Cardiac muscle cell (in vitro differentiated cells and primary cell): ENCODE measurements around the gene ARMC3. TPM values are rescaled to one million over a fixed set of nuclear protein-coding genes. Genes with fewer than 3 reads are reported as not detected.
"Not testable (repeated sequence)": the region's sequence is repeated elsewhere in the genome, so short reads cannot be mapped to it uniquely, and the experiment has no call there.

Source experiments
- DNase-seq, 2 donors: peaks; one replicate each; pipeline versions ENCODE4 v3.0.0 to v3.0.0-alpha.2; 2010 to 2017; ENCODE audit warnings: low read depth in 1 of 2, low spot score in 1 of 2
- H3K27ac ChIP-seq: fragments of 200-600 bp; sonication (generic); 2 replicates; pipeline ENCODE4 v1.5.1; 2016
- H3K27me3 ChIP-seq: fragments of 200-600 bp; sonication (generic); 2 replicates; pipeline ENCODE4 v1.6.0; 2016; ENCODE audit warnings: control low read depth
- H3K36me3 ChIP-seq: fragments of 200-600 bp; sonication (generic); 2 replicates; pipeline ENCODE4 v1.5.1; 2016; ENCODE audit warnings: control low read depth
- H3K4me1 ChIP-seq: fragments of 200-600 bp; sonication (generic); 2 replicates; pipeline ENCODE4 v1.8.1; 2017; ENCODE audit warnings: low read depth, mild to moderate bottlenecking, mixed run types
- H3K4me3 ChIP-seq: fragments of 200-600 bp; sonication (generic); 2 replicates; pipeline ENCODE4 v1.5.1; 2016; ENCODE audit warnings: mild to moderate bottlenecking
- H3K9me3 ChIP-seq: fragments of 200-600 bp; sonication (generic); 2 replicates; pipeline ENCODE4 v1.5.1; 2017; ENCODE audit warnings: low read depth, mild to moderate bottlenecking, control low read depth
- polyA plus RNA-seq: library from polyadenylated mRNA; unstranded; fragments of >200 nt; fragmentation: Nextera tagmentation; extraction: Ambion mirVana; gene quantifications from 2 replicates; pipeline ENCODE4 v1.2.1, GENCODE V29; 2016
- total RNA-seq: library from RNA; depleted of rRNA; stranded (reverse); fragments of >200 nt; gene quantifications from 2 replicates; pipeline ENCODE4 v1.2.3, GENCODE V29; 2016
- TF ChIP-seq, protein P1 (sequence below): IDR thresholded peaks from 2 replicates; pipeline ENCODE4 v1.5.1; 2012; ENCODE audit warnings: low read depth, mild to moderate bottlenecking, low read length

The ARMC3 gene
- total and polyA plus RNA-seq, 2 experiments from 2014 or later: not detected

DNA sequence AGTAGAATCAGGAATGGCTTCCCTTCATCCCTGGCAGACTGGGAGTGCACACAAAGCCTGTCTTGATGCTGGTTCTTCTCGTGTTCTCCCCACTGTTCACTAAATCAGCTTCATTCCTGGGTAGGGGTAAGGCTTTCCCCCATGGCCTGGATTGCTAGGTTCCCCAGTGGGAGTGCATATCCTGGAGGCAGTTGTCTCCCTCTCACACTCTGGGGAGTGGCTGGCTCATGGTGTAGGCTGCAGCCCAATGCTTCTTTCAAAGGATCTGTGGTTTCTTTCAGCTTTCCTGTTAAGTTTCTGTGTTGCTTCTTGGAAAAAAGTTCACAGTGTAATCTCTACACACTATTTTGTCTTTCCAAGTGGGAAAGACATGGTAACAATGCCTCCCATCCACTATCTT, 32.6 kb upstream of the ARMC3 start:
- H3K27ac ChIP-seq: no peak overlapping the region
- no peak for DNase-seq
- TF ChIP-seq, protein P1, sequence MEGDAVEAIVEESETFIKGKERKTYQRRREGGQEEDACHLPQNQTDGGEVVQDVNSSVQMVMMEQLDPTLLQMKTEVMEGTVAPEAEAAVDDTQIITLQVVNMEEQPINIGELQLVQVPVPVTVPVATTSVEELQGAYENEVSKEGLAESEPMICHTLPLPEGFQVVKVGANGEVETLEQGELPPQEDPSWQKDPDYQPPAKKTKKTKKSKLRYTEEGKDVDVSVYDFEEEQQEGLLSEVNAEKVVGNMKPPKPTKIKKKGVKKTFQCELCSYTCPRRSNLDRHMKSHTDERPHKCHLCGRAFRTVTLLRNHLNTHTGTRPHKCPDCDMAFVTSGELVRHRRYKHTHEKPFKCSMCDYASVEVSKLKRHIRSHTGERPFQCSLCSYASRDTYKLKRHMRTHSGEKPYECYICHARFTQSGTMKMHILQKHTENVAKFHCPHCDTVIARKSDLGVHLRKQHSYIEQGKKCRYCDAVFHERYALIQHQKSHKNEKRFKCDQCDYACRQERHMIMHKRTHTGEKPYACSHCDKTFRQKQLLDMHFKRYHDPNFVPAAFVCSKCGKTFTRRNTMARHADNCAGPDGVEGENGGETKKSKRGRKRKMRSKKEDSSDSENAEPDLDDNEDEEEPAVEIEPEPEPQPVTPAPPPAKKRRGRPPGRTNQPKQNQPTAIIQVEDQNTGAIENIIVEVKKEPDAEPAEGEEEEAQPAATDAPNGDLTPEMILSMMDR: no peak
- no peak overlapping the region for H3K4me3 ChIP-seq
- H3K36me3 ChIP-seq: no peaks in the 10 kb centered on the region
- no peaks in the 10 kb centered on the region for H3K4me1 ChIP-seq
- no peaks in the 10 kb centered on the region for H3K9me3 ChIP-seq
- no peaks in the 10 kb centered on the region for H3K27me3 ChIP-seq

DNA sequence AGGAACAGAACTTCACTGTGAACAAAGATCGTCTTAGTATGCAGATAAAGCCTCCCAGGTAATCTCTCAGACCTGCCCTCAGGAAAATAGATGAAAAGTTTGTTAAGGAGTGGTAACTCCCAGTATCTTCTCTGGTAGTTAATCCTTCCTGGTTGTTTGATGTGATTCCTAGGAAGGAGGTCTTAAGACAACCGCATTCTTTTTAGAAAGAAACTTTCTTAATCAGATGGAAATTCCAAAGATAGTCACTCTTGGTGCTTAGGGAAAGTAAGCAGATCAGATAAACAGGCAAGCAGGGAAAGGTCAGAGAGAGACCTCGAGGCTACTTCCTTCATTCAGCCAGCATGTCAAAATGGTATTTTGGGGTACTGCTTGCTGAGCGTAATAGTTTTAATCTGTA, 30.5 kb upstream of the ARMC3 start:
- Histone ChIP-seq H3K36me3 (no peaks in the 10 kb centered on the region), H3K4me1 (no peaks in the 10 kb centered on the region), H3K9me3 (no peaks in the 10 kb centered on the region), H3K27ac (no peak overlapping the region), H3K4me3 (no peak overlapping the region), H3K27me3 (no peaks in the 10 kb centered on the region)
- TF ChIP-seq, protein P1: no peak
- no peak for DNase-seq

DNA sequence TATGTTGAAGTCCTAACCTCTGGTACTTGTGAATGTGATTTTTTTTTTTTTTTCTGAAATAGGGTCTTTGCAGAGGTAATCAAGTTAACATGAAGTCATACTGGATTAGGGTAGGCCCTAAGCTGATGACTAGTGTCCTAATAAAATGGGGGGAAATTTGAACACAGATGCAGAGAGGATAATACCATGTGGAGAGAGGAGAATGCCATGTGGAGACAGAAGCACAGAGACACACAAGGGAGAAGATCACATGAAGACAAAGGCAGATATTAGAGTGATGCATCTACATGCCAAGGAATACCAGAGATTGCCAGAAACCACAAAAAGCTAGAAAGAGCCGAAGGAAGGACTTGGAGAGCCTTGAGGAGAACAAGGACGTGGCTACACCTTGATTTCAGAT, 28.5 kb upstream of the ARMC3 start:
- Histone ChIP-seq H3K27ac (no peak overlapping the region), H3K9me3 (no peaks in the 10 kb centered on the region), H3K36me3 (no peaks in the 10 kb centered on the region), H3K4me3 (no peak overlapping the region), H3K27me3 (no peaks in the 10 kb centered on the region), H3K4me1 (no peaks in the 10 kb centered on the region)
- DNase-seq: no peak
- TF ChIP-seq, protein P1: no peak

DNA sequence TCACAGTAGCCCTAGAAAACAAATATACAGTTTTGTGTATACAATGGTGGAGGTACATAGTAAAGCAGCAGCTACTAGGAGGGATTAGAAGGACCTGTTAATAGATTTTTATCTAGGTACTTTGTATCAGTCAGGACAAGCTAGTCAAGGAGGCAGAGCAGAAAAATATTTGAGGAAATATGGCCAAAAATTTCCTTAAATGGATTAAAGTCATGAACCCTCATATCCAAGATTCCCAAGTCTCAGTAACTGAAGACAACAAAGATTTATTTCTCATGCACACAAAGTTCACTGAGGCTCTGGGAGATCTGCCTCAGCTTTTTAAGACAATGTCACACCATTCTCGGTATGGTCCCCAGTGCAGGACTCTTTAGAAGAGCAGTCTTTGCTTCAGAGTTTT, 28.1 kb upstream of the ARMC3 start:
- H3K4me1 ChIP-seq: no peaks in the 10 kb centered on the region
- no peak overlapping the region for H3K4me3 ChIP-seq
- no peaks in the 10 kb centered on the region for H3K36me3 ChIP-seq
- H3K27me3 ChIP-seq: no peaks in the 10 kb centered on the region
- no peak for DNase-seq
- no peak overlapping the region for H3K27ac ChIP-seq
- TF ChIP-seq, protein P1: no peak
- H3K9me3 ChIP-seq: no peaks in the 10 kb centered on the region

DNA sequence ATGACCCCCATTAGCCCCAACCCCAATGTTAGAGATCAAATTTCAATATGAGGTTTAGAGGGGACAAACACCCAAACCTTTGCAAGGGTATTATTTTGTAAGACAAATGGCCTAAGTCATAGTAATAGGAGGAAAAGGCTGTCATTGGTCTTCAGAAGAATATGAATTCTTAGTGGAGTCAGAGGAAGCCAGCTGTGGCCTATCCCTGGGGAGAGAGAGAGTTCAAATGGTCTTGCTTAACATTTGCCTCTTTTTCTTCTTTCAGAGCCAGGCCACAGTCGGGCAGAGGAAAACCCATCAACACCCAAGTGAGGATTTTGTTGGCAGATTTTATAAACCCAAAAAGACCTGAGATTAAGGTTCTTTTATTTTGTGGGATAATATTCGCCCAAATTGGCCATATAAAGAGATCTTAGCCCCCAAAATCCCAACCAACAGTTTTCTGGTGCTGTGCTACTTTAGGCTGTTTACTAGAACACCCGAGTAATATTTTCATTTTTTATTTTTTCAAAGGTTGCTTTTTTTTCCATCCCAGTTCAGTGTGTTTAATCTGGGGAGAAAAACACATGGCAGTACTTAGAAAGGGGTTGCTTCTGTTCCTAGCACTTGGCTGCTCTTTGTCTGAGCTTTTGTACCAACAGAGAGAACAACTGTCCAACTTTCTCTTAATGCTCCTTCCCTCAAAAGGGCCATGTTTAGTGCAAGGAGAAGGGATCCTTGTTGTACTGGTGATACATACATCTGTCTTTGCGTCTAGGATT, 26.8 kb upstream of the ARMC3 start:
- Histone ChIP-seq H3K9me3 (no peaks in the 10 kb centered on the region), H3K36me3 (no peaks in the 10 kb centered on the region), H3K4me1 (no peaks in the 10 kb centered on the region), H3K4me3 (no peak overlapping the region), H3K27me3 (no peaks in the 10 kb centered on the region), H3K27ac (no peak overlapping the region)
- DNase-seq: no peak
- TF ChIP-seq, protein P1: no peak

DNA sequence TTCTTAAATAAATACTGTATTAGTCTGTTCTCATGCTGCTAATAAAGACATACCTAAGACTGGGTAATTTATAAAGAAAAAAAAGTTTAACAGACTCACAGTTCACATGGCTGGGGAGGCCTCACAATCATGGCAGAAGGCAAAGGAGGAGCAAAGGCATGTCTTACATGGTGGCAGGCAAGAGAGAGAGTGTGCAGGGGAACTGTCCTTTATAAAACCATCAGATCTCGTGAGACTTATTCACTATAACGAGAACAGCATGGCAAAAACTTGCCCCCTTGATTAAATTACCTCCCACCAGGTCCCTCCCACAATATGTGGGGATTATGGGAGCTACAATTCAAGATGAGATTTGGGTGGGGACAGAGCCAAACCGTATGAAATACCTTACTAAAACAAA, 25.7 kb upstream of the ARMC3 start:
- not testable (repeated sequence) for H3K27me3 ChIP-seq, H3K36me3 ChIP-seq, H3K27ac ChIP-seq, H3K9me3 ChIP-seq, DNase-seq, H3K4me3 ChIP-seq, H3K4me1 ChIP-seq
